GM13977 (cell line): ENCODE results near the gene CABYR.

Experiments
- DNase-seq: peaks from one replicate; pipeline ENCODE4 v3.0.0; 2012; ENCODE audit warnings: low spot score
- CTCF ChIP-seq: IDR thresholded peaks from 2 replicates; pipeline ENCODE4 v1.5.1; 2012; ENCODE audit warnings: mild to moderate bottlenecking, control low read depth; ENCODE audit not compliant: insufficient read depth; ENCODE audit errors: extremely low read depth, missing control alignments
- in situ Hi-C: fragments of 300-500 bp; cut with MboI; formaldehyde crosslinking; loops from one replicate; pipeline ENCODE4 v1.12.0; 2022; ENCODE audit warnings: low sequenced_read_pairs, low pct_unique_long_range_greater_than_20kb, mixed read lengths, inconsistent platforms; ENCODE audit not compliant: unreplicated experiment

The CABYR gene

GRCh38 chr18:24176727-24177416 lies 38.0 kb downstream of the CABYR start:
- in situ Hi-C loops: no loop called here
- peak; percentile 64 for DNase-seq
- TF ChIP-seq CTCF: peak; percentile 81

- no peak for DNase-seq
- in situ Hi-C loops: no loop called here
- TF ChIP-seq CTCF: no peak
Measured at GRCh38 chr18:24177499-24178133, 38.8 kb downstream of the CABYR start.

GRCh38 chr18:24180048-24180447 lies 41.2 kb downstream of the CABYR start:
- in situ Hi-C loops: no loop called here
- TF ChIP-seq CTCF: no peak
- DNase-seq: no peak

DNA sequence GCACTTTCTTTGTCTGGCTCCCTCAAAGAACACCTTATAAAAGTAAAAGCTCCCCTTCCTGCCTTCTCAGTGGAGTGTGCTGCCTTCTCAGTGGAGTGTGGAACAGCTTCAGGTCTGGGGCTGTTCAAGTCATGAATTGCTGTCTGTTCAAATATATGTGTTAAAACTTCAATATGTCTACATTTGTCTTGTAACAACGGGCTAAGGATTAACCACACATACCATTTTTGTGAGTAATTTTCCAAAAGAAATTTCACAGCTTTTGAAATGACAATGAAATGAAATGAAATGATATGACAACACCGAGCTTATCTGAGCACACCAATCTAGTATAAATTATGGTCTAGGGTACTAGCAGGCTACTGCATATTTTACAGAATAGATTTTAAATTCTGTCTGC lies 42.9 kb downstream of the CABYR start:
- no peak for TF ChIP-seq CTCF
- DNase-seq: no peak
- in situ Hi-C loops: no loop called here

GRCh38 chr18:24185805-24186204 lies 46.9 kb downstream of the CABYR start:
- in situ Hi-C loops: no loop called here
- no peak for DNase-seq
- TF ChIP-seq CTCF: no peak

DNA sequence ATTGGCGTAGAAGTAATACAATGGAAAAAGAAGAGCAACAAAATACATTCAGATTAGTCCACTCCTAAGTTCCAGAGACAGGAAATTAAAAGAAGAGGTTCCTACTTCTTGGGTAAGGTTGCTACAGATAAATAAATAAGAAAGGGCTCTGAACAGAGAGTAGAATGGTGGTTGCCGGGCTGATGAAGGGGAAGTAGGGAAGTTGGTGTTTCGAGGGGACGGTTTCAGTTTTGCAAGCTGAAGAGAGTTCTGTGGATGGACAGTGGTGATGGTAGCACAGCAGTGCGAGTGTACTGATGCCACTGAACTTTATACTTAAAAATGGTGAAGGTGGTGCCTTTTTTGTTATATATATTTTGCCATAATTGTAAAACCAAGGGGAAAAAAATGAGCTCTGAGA lies 48.2 kb downstream of the CABYR start:
- no peak for DNase-seq
- in situ Hi-C loops: no loop called here
- no peak for TF ChIP-seq CTCF
